Measurements from ENCODE around the gene SORCS3.

SORCS3 gene

GRCh38 chr10:105274556-105275070, 633.5 kb downstream of the SORCS3 start:
- no peak for FAIRE-seq

GRCh38 chr10:105278439-105278838, 637.3 kb downstream of the SORCS3 start:
- FAIRE-seq: no peak

GRCh38 chr10:105279101-105279500, 638.0 kb downstream of the SORCS3 start:
- no peak for FAIRE-seq

DNA sequence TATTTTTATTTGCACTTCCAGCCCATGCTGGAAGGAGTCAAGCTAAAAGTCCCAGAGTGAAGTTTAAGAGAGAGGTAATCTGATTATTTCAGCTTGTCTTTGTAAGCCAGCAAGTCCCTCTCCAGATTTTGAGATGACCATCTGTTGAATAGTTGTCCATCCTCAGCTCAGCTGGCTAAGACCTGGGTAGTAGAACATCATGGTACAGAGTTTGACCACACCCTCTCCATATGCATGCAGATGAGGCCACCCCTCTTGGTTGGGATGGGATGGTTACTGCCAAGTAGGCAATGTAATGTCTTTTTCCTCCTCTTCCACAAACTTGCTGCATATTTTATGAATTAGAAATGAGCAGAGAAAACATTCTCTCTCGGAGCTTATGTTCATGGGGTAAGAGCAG, 639.8 kb downstream of the SORCS3 start:
- no peak for FAIRE-seq

GRCh38 chr10:105284476-105285215, 643.6 kb downstream of the SORCS3 start:
- no peak for FAIRE-seq

DNA sequence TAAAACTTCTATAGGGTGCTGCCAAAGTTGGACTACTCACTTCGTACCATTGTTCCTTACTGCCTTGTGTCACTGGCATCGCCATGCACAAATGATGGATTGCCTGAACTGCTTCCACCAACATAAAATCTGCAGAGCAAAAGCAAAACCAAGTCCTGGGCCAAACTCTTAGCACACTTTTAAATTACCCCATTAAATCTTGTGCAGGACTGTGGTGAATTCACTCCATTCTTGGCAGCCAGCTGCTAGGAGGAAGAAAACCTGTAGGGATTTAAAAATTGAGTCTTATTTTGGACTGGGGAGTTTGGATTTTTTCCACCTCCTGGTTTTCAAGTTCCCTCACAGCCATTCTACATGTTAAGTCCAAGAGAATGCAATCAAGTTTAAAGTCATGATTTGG, 646.9 kb downstream of the SORCS3 start:
- no peak for FAIRE-seq

GRCh38 chr10:105288613-105289012, 647.5 kb downstream of the SORCS3 start:
- FAIRE-seq: no peak

DNA sequence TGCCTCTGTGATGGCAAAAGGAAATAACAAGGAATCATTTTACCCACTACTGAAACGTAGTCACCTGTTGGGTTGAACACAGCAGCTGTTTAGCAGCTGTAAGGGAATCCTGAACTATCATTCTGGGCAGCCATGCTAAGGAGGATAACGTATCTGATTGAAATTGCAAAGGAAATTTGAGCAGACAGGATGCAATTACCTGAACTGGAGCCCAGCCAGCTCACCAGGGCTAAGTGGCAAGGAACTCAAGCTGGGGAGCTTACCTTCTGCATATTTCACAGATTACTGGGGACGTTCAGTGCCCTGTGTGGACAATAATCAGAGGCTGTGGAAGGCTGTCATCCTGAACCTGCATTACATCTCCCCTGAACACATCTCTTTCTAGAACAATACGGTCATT, 650.5 kb downstream of the SORCS3 start:
- FAIRE-seq: no peak

DNA sequence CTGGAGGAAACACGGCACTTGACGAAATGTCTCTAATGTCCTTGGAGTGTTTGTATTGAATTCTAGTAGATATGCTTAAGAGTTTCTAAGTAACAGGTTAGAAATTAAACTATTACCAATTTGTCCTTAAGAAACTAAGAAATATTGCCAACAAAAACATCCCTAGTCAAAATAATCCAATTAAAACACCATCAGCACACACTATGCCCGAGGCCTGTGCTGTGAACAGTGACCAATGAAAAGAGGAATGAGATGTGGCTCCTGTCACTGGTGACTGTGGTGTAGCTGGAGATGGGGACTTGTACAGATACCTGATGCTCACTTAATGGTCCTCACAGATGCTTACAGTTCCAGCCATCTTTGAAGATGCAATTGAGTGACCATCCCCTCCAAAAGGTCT, 651.1 kb downstream of the SORCS3 start:
- no peak for FAIRE-seq

All from G401.6 (cell line).